ENCODE measurements around the gene IFNL2. TPM values are rescaled to one million over a fixed set of nuclear protein-coding genes. Genes with fewer than 3 reads are reported as not detected.
"Not testable (repeated sequence)": the region's sequence is repeated elsewhere in the genome, so short reads cannot be mapped to it uniquely, and the experiment has no call there.

Gene IFNL2
- total RNA-seq, 1 experiment from 2014 or later = not detected

- Mint-ChIP-seq H3K27ac (ENCODE audit: unreplicated experiment) (peak overlapping the region; percentile 60), H3K36me3 (ENCODE audit: insufficient read depth, unreplicated experiment) (peaks cover 76% of the 10 kb centered on the region), H3K9me3 (ENCODE audit: unreplicated experiment) (no peaks in the 10 kb centered on the region), H3K27me3 (ENCODE audit: insufficient read depth, unreplicated experiment) (no peaks in the 10 kb centered on the region), H3K4me1 (ENCODE audit: low read depth, unreplicated experiment) (peaks cover 48% of the 10 kb centered on the region), H3K4me3 (ENCODE audit: unreplicated experiment) (peak overlapping the region; percentile 86)
- TF ChIP-seq, protein P1, sequence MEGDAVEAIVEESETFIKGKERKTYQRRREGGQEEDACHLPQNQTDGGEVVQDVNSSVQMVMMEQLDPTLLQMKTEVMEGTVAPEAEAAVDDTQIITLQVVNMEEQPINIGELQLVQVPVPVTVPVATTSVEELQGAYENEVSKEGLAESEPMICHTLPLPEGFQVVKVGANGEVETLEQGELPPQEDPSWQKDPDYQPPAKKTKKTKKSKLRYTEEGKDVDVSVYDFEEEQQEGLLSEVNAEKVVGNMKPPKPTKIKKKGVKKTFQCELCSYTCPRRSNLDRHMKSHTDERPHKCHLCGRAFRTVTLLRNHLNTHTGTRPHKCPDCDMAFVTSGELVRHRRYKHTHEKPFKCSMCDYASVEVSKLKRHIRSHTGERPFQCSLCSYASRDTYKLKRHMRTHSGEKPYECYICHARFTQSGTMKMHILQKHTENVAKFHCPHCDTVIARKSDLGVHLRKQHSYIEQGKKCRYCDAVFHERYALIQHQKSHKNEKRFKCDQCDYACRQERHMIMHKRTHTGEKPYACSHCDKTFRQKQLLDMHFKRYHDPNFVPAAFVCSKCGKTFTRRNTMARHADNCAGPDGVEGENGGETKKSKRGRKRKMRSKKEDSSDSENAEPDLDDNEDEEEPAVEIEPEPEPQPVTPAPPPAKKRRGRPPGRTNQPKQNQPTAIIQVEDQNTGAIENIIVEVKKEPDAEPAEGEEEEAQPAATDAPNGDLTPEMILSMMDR (IDR thresholded peaks at IDR 0.05; ENCODE audit: insufficient read depth in 1 of 2, low read depth in 1 of 2, low read length in 1 of 2, severe bottlenecking in 1 of 2, unreplicated experiment in 1 of 2) = no peak
- Histone ChIP-seq H3K4me3 (ENCODE audit: low read depth, low read length) (peak overlapping the region; percentile 65), H3K27me3 (replicated peaks; ENCODE audit: control insufficient read depth, insufficient read depth, low read length) (no peaks in the 10 kb centered on the region), H3K36me3 (ENCODE audit: control insufficient read depth, insufficient read depth, low read length) (no peaks in the 10 kb centered on the region; the same call in 1 of the 2 replicates), H3K4me1 (peaks cover 49% of the 10 kb centered on the region), H3K9me3 (no peaks in the 10 kb centered on the region)
- peak; percentile 88 to 95 for DNase-seq
- CTCF ChIA-PET = interaction anchor here (0.7 kb wide), 1 partner anchor 111 kb away, joined by 9 read pairs; no protein-coding TSS in a partner anchor
- POLR2A ChIA-PET = interaction anchor here (0.6 kb wide), 1 partner anchor 57 kb away, joined by 6 read pairs; no protein-coding TSS in a partner anchor
- intact Hi-C loops (cut with micrococcal nuclease; ENCODE audit: unreplicated experiment) = loop anchor here (1.0 to 2.0 kb wide), 2 partner anchors 12 to 58 kb away; partner anchors contain the start of gene LRFN1
- no TSS peak for BruUV-seq (replicated peaks)
Measured at GRCh38 chr19:39308531-39309304, 40.5 kb downstream of the IFNL2 start.

DNA sequence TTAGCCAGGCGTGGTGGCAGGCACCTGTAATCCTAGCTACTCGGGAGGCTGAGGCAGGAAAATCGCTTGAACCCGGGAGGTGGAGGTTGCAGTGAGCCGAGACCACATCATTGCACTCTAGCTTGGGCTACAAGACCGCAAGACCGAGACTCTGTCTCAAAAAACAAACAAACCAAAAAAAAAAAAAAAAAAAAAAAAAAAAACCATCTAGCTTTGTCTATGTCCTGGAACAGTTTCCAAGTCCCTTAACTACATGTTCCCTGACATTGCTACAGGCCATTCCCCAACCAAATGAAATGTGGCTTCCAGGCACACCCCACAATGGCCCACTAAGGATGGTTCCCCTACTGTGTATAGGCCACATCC, 41.1 kb downstream of the IFNL2 start:
- DNase-seq; H3K27me3 Mint-ChIP-seq (ENCODE audit: insufficient read depth, unreplicated experiment); H3K9me3 ChIP-seq; BruUV-seq (replicated peaks); H3K4me3 Mint-ChIP-seq (ENCODE audit: unreplicated experiment); H3K4me3 ChIP-seq (ENCODE audit: low read depth, low read length); H3K36me3 ChIP-seq (ENCODE audit: control insufficient read depth, insufficient read depth, low read length); H3K27me3 ChIP-seq (replicated peaks; ENCODE audit: control insufficient read depth, insufficient read depth, low read length); H3K27ac Mint-ChIP-seq (ENCODE audit: unreplicated experiment); H3K9me3 Mint-ChIP-seq (ENCODE audit: unreplicated experiment): not testable (repeated sequence)
- ChIA-PET POLR2A (interaction anchor here (0.6 kb wide), 1 partner anchor 57 kb away, joined by 6 read pairs; no protein-coding TSS in a partner anchor), CTCF (interaction anchor here (0.7 kb wide), 1 partner anchor 110 kb away, joined by 9 read pairs; no protein-coding TSS in a partner anchor)
- peaks cover 43% of the 10 kb centered on the region for H3K4me1 Mint-ChIP-seq (ENCODE audit: low read depth, unreplicated experiment)
- peaks cover 81% of the 10 kb centered on the region for H3K36me3 Mint-ChIP-seq (ENCODE audit: insufficient read depth, unreplicated experiment)
- H3K4me1 ChIP-seq = peaks cover 43% of the 10 kb centered on the region
- intact Hi-C loops (cut with micrococcal nuclease; ENCODE audit: unreplicated experiment) = loop anchor here (2.0 kb wide), 1 partner anchor 58 kb away; no protein-coding TSS in a partner anchor

DNA sequence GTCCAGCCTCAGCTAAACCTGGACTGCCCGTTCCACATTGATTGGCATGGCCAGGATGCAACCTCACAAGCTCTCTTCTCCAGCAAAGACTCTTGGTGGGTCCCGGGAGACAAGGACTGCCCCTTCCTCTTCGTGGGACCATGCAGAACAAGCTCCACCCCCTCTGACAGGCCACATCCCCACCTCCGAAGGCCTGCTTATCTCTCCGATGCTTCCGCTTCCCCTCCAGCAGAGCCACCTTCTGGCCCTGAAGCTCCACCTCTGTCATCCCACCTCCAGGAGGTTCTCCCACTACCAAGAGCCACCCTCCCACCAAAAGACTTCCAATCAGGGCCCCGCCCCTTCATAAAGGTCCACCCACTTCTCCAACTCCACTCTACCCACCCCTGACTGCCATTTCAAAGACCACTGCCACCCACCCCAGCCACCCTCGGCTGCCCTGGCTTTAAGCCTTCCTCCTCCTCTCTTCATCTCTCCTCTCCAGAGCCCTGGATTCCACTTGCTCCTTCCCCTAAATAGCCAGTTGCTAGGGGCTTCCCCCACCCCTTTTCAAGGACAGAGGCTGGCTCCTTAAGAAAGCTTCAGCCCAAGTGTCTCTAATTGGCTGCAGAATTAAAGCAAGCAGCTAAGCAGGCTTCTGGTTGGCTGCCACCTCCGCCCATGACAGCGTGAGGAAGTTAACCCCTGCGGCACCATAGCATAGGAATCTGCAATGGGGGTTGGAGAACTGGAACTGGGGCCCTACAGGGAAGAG, 42.5 kb downstream of the IFNL2 start:
- Histone ChIP-seq H3K36me3 (ENCODE audit: control insufficient read depth, insufficient read depth, low read length) (no peaks in the 10 kb centered on the region; the same call in 1 of the 2 replicates), H3K4me1 (peaks cover 29% of the 10 kb centered on the region), H3K4me3 (ENCODE audit: low read depth, low read length) (no peak overlapping the region), H3K9me3 (no peaks in the 10 kb centered on the region), H3K27me3 (replicated peaks; ENCODE audit: control insufficient read depth, insufficient read depth, low read length) (no peaks in the 10 kb centered on the region)
- TF ChIP-seq, protein P1 (IDR thresholded peaks at IDR 0.05; ENCODE audit: insufficient read depth in 1 of 2, low read depth in 1 of 2, low read length in 1 of 2, severe bottlenecking in 1 of 2, unreplicated experiment in 1 of 2) = no peak
- Mint-ChIP-seq H3K9me3 (ENCODE audit: unreplicated experiment) (no peaks in the 10 kb centered on the region), H3K27me3 (ENCODE audit: insufficient read depth, unreplicated experiment) (no peaks in the 10 kb centered on the region), H3K27ac (ENCODE audit: unreplicated experiment) (peak overlapping the region; percentile 73), H3K36me3 (ENCODE audit: insufficient read depth, unreplicated experiment) (peaks cover 68% of the 10 kb centered on the region), H3K4me1 (ENCODE audit: low read depth, unreplicated experiment) (peaks cover 28% of the 10 kb centered on the region), H3K4me3 (ENCODE audit: unreplicated experiment) (peak overlapping the region; percentile 43)
- intact Hi-C loops (cut with micrococcal nuclease; ENCODE audit: unreplicated experiment) = no loop called here
- DNase-seq = peak; percentile 51 to 62
- POLR2A ChIA-PET = interaction anchor here (0.8 kb wide), 1 partner anchor 31 kb away, joined by 7 read pairs; the partner anchor contains the start of gene SAMD4B
- CTCF ChIA-PET = interaction anchor here (0.9 to 1.4 kb wide), 2 partner anchors 17 kb away, joined by 4 to 6 read pairs; no protein-coding TSS in a partner anchor
- BruUV-seq (replicated peaks) = no TSS peak
